HG03432 (cell line): Measurements from ENCODE around the gene C4BPB.
"Not testable (repeated sequence)": the region's sequence is repeated elsewhere in the genome, so short reads cannot be mapped to it uniquely, and the experiment has no call there.

Experiments used
- ATAC-seq: cut with Tn5 transposase; IDR thresholded peaks from one replicate; pipeline ENCODE4 v1.9.1; 2021; ENCODE audit warnings: mild to moderate bottlenecking, moderate library complexity; ENCODE audit not compliant: unreplicated experiment

The C4BPB gene

GRCh38 chr1:207088701-207089626, at the start of gene C4BPB:
C4BPB (plus strand) TSS chr1:207088860; CDS start chr1:207089532, 672 bp downstream.
- no peak for ATAC-seq

- ATAC-seq: no peak
Observed at GRCh38 chr1:207039380-207040180, 49.1 kb upstream of the C4BPB start.

- no peak for ATAC-seq
Observed at GRCh38 chr1:207040181-207040533, 48.5 kb upstream of the C4BPB start.

- not testable (repeated sequence) for ATAC-seq
Observed at GRCh38 chr1:207041397-207041796, 47.3 kb upstream of the C4BPB start.

- ATAC-seq: no peak
Observed at GRCh38 chr1:207045453-207045852, 43.2 kb upstream of the C4BPB start.

- ATAC-seq: no peak
Observed at GRCh38 chr1:207047505-207047904, 41.2 kb upstream of the C4BPB start.

- ATAC-seq: no peak
Observed at GRCh38 chr1:207048041-207048440, 40.6 kb upstream of the C4BPB start.

GRCh38 chr1:207049054-207049453, 39.6 kb upstream of the C4BPB start:
- ATAC-seq: no peak

GRCh38 chr1:207049514-207049913, 39.1 kb upstream of the C4BPB start:
- ATAC-seq: no peak

- no peak for ATAC-seq
Observed at GRCh38 chr1:207049974-207050391, 38.7 kb upstream of the C4BPB start.

GRCh38 chr1:207050480-207051190, 38.0 kb upstream of the C4BPB start:
- ATAC-seq: peak; percentile 58

GRCh38 chr1:207051191-207051943, 37.3 kb upstream of the C4BPB start, which contains the start of gene YOD1:
YOD1 (minus strand) TSS chr1:207051208; CDS start chr1:207051030, 178 bp downstream.
- ATAC-seq: no peak

- peak; percentile 84 for ATAC-seq
Observed at GRCh38 chr1:207052911-207053769, 35.5 kb upstream of the C4BPB start, which contains the start of gene PFKFB2. PFKFB2 (plus strand) TSS chr1:207053275; CDS start chr1:207054718, 1,443 bp downstream.

GRCh38 chr1:207054491-207054890, 34.2 kb upstream of the C4BPB start:
- ATAC-seq: no peak

- no peak for ATAC-seq
Observed at GRCh38 chr1:207055386-207056001, 33.2 kb upstream of the C4BPB start.

GRCh38 chr1:207056673-207057072, 32.0 kb upstream of the C4BPB start:
- no peak for ATAC-seq

- ATAC-seq: no peak
Observed at GRCh38 chr1:207058252-207058651, 30.4 kb upstream of the C4BPB start.

- ATAC-seq: no peak
Observed at GRCh38 chr1:207058878-207059867, 29.5 kb upstream of the C4BPB start.
